Panc1 (cell line): ENCODE results near the gene TMED10. TPM values are rescaled to one million over a fixed set of nuclear protein-coding genes. Genes with fewer than 3 reads are reported as not detected.

ENCODE experiments used
- ATAC-seq: fragments of 200-7000 bp; cut with Tn5 transposase; 2 replicates; pipeline ENCODE4 v1.9.1; 2020; ENCODE audit warnings: mild to moderate bottlenecking, moderate library complexity
- BruUV-seq: library from RNA; stranded (reverse); fragments of 400-500 nt; replicated peaks from 2 replicates; lab custom pipeline; 2021; lab: Mats Ljungman, UMichigan
- CTCF ChIA-PET: fragments of 300-600 bp; sonication (Branson Sonifier 250); formaldehyde crosslinking; loops from one replicate; lab custom pipeline; 2022; ENCODE audit warnings: antibody characterized with exemption; lab: Charles Lee
- POLR2A ChIA-PET: fragments of 300-600 bp; sonication (Branson Sonifier 250); formaldehyde crosslinking; loops from one replicate; lab custom pipeline; 2022; ENCODE audit warnings: antibody characterized with exemption; lab: Charles Lee
- DNase-seq: peaks from one replicate; pipeline ENCODE4 v3.0.0-alpha.2; 2010; ENCODE audit warnings: low read depth, low spot score
- H3K27ac ChIP-seq: 2 replicates; pipeline ENCODE4 v1.5.1; 2011; ENCODE audit warnings: mild to moderate bottlenecking, low read length, inconsistent platforms
- H3K27me3 ChIP-seq: fragments of 200-500 bp; sonication (Bioruptor generic); 2 replicates; pipeline ENCODE4 v1.6.0; 2014; ENCODE audit warnings: low read length, inconsistent platforms; ENCODE audit not compliant: control insufficient read depth, insufficient read depth
- H3K36me3 ChIP-seq: fragments of 200-500 bp; sonication (Bioruptor generic); 2 replicates; pipeline ENCODE4 v1.5.1; 2014; ENCODE audit warnings: inconsistent platforms, mild to moderate bottlenecking, low read length, moderate library complexity; ENCODE audit not compliant: control insufficient read depth, insufficient read depth
- H3K4me1 ChIP-seq: 2 replicates; pipeline ENCODE4 v1.5.1; 2011; ENCODE audit warnings: inconsistent platforms, mild to moderate bottlenecking, low read length, moderate library complexity; ENCODE audit not compliant: control insufficient read depth, insufficient read depth
- H3K4me3 ChIP-seq, 2 experiments: 2 replicates each; pipeline ENCODE4 v1.5.1; 2011 to 2012; ENCODE audit warnings: low read depth in 2 of 2, low read length in 2 of 2, mild to moderate bottlenecking in 2 of 2, inconsistent platforms in 1 of 2, moderate library complexity in 1 of 2
- H3K9me3 ChIP-seq: fragments of 200-500 bp; sonication (Bioruptor generic); 2 replicates; pipeline ENCODE4 v1.5.1; 2014; ENCODE audit warnings: low read depth, mild to moderate bottlenecking, inconsistent platforms, low read length, moderate library complexity; ENCODE audit not compliant: control insufficient read depth, insufficient read depth
- CTCF ChIP-seq: fragments of 450-650 bp; IDR thresholded peaks from 2 replicates; pipeline ENCODE4 v1.5.1; 2017; ENCODE audit warnings: mild to moderate bottlenecking
- POLR2AphosphoS5 ChIP-seq: IDR thresholded peaks from 2 replicates; pipeline ENCODE4 v1.6.1; 2012; ENCODE audit warnings: mild to moderate bottlenecking, low read depth, low read length, moderate library complexity
- REST ChIP-seq, 2 experiments: IDR thresholded peaks; 2 replicates each; pipeline ENCODE4 v1.6.1; 2011 to 2012; ENCODE audit warnings: low read depth in 2 of 2, control low read depth in 1 of 2, low read length in 1 of 2, mild to moderate bottlenecking in 1 of 2, moderate library complexity in 1 of 2; ENCODE audit not compliant: insufficient read depth in 1 of 2
- SIN3A ChIP-seq: IDR thresholded peaks from 2 replicates; pipeline ENCODE4 v1.6.1; 2012; ENCODE audit warnings: low read depth, mild to moderate bottlenecking, low read length, moderate library complexity, borderline replicate concordance; ENCODE audit not compliant: insufficient read depth
- TCF7L2 ChIP-seq: IDR thresholded peaks from 2 replicates; pipeline ENCODE4 v1.6.1; 2011; ENCODE audit warnings: mild to moderate bottlenecking, low read depth, low read length, inconsistent platforms
- in situ Hi-C: cut with HindIII; loops from 2 replicates; pipeline ENCODE4 v1.10.0; 2016; ENCODE audit warnings: low sequenced_read_pairs, low pct_unique_long_range_greater_than_20kb
- intact Hi-C: fragments of 100-400 bp; cut with micrococcal nuclease; formaldehyde crosslinking; loops from one replicate; pipeline ENCODE4 v1.10.0; 2022; ENCODE audit not compliant: unreplicated experiment
- total RNA-seq: library from RNA; stranded (reverse); gene quantifications from one replicate; pipeline ENCODE4 v1.2.1, GENCODE V29; 2021; ENCODE audit not compliant: unreplicated experiment

Gene TMED10
- total RNA-seq, 1 experiment from 2014 or later: 183 TPM

DNA sequence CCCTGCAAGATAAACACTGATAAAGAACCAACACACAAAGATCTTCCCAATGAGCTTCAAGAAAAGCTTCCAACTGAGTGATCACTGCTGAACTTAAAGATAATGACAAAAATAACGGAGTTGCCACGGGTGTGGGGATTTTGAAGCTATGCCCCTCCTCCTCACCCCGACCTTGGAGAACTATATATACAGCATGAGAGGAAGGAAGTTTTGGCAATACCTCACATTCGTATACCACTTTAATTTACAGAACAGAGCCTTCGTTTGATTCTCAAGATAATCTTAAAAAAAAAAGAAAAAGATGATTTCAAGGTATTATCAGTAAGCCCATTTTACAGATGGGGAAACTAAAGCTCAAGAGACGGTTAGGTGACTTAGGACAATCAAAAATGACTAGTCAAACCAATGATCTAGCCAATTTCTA lies 50.3 kb downstream of the TMED10 start:
- H3K36me3 ChIP-seq: peaks cover 11% of the 10 kb centered on the region; the same call in 1 of the 2 replicates
- TF ChIP-seq CTCF (no peak), POLR2AphosphoS5 (no peak), SIN3A (no peak), TCF7L2 (no peak), REST (IDR thresholded peaks at IDR 0.05; ENCODE audit: insufficient read depth in 1 of 2, low read depth in 2 of 2, low read length in 1 of 2) (no peak)
- DNase-seq (no peak), ATAC-seq (no peak)
- no peaks in the 10 kb centered on the region for H3K27me3 ChIP-seq
- CTCF ChIA-PET: no interaction called here
- intact Hi-C loops (no loop called here), in situ Hi-C loops (no loop called here)
- H3K4me1 ChIP-seq: peaks cover 22% of the 10 kb centered on the region; the same call in 1 of the 2 replicates
- H3K9me3 ChIP-seq: no peaks in the 10 kb centered on the region
- peak overlapping the region; percentile 67 to 71 for H3K4me3 ChIP-seq
- POLR2A ChIA-PET: interaction anchor here (0.7 to 1.4 kb wide), 2 partner anchors 166 to 517 kb away, joined by 3 read pairs; no protein-coding TSS in a partner anchor
- peak overlapping the region; percentile 89 for H3K27ac ChIP-seq
- BruUV-seq: no TSS peak

GRCh38 chr14:75125617-75126016 lies 50.8 kb downstream of the TMED10 start:
- Histone ChIP-seq H3K4me3 (peak overlapping the region; percentile 67 to 71), H3K4me1 (peaks cover 23% of the 10 kb centered on the region; the same call in 1 of the 2 replicates), H3K9me3 (no peaks in the 10 kb centered on the region), H3K27ac (peak overlapping the region; percentile 89), H3K27me3 (no peaks in the 10 kb centered on the region), H3K36me3 (peaks cover 11% of the 10 kb centered on the region; the same call in 1 of the 2 replicates)
- POLR2A ChIA-PET: interaction anchor here (0.7 to 1.4 kb wide), 2 partner anchors 167 to 517 kb away, joined by 3 read pairs; no protein-coding TSS in a partner anchor
- DNase-seq: no peak
- TF ChIP-seq TCF7L2 (no peak), CTCF (no peak), REST (IDR thresholded peaks at IDR 0.05; ENCODE audit: insufficient read depth in 1 of 2, low read depth in 2 of 2, low read length in 1 of 2) (no peak), POLR2AphosphoS5 (no peak), SIN3A (no peak)
- in situ Hi-C loops: no loop called here
- intact Hi-C loops: no loop called here
- CTCF ChIA-PET: no interaction called here
- BruUV-seq: no TSS peak
- ATAC-seq: no peak
